Kidney (tissue), 14 donors: ENCODE results near the gene SSNA1. TPM values are rescaled to one million over a fixed set of nuclear protein-coding genes. Genes with fewer than 3 reads are reported as not detected.

Source experiments
- DNase-seq, 5 donors: peaks; one replicate each; pipeline ENCODE4 v3.0.0-alpha.2; 2013 to 2020
- FAIRE-seq: peaks from 2 replicates; lab custom pipeline; 2012; peaks lifted over from hg19 to GRCh38; lab: Jason Lieb, UNC
- H3K27ac ChIP-seq, 2 donors: one replicate each; pipeline ENCODE4 v1.7.0; 2013; ENCODE audit warnings: low read depth in 2 of 2, low read length in 2 of 2, inconsistent platforms in 1 of 2
- H3K27me3 ChIP-seq: one replicate; pipeline ENCODE4 v1.7.1; 2013; ENCODE audit warnings: low read length, inconsistent platforms; ENCODE audit not compliant: control insufficient read depth, insufficient read depth
- H3K36me3 ChIP-seq, 3 donors: one replicate each; pipeline versions ENCODE4 v1.7.0 to v1.7.1; 2013; ENCODE audit warnings: low read length in 3 of 3, control low read depth in 1 of 3, inconsistent platforms in 1 of 3; ENCODE audit not compliant: insufficient read depth in 3 of 3, control insufficient read depth in 2 of 3
- H3K4me1 ChIP-seq, 3 donors: one replicate each; pipeline versions ENCODE4 v1.7.0 to v1.7.1; 2013; ENCODE audit warnings: low read length in 3 of 3, inconsistent platforms in 1 of 3, low read depth in 1 of 3; ENCODE audit not compliant: control insufficient read depth in 2 of 3, insufficient read depth in 2 of 3
- H3K4me3 ChIP-seq, 3 donors: one replicate each; pipeline versions ENCODE4 v1.7.0 to v1.8.1; 2013; ENCODE audit warnings: low read length in 3 of 3, control low read depth in 1 of 3, inconsistent platforms in 1 of 3
- H3K9ac ChIP-seq, 3 donors: one replicate each; pipeline versions ENCODE4 v1.7.0 to v1.7.1; 2013; ENCODE audit warnings: low read length in 3 of 3, control low read depth in 1 of 3, inconsistent platforms in 1 of 3
- H3K9me3 ChIP-seq, 3 donors: one replicate each; pipeline versions ENCODE4 v1.7.0 to v1.7.1; 2013; ENCODE audit warnings: low read length in 3 of 3, control low read depth in 1 of 3, inconsistent platforms in 1 of 3; ENCODE audit not compliant: control insufficient read depth in 2 of 3, insufficient read depth in 1 of 3
- CTCF ChIP-seq: IDR thresholded peaks from 3 replicates; pipeline ENCODE4 v1.5.1; 2012; ENCODE audit warnings: mild to moderate bottlenecking, moderate library complexity, borderline replicate concordance; ENCODE audit not compliant: insufficient read depth; ENCODE audit errors: extremely low read depth
- intact Hi-C: fragments of 100-400 bp; cut with DNase I; formaldehyde crosslinking; loops from one replicate; pipeline ENCODE4 v1.11.1; 2022
- polyA plus RNA-seq: library from polyadenylated mRNA; stranded (reverse); fragments of 350-450 nt; fragmentation: Illumina TruSeq; extraction: RNeasy Lipid Tissue Mini Kit (QIAGEN cat#74804); gene quantifications from one replicate; pipeline ENCODE4 v1.2.3, GENCODE V29; 2014; ENCODE audit warnings: low read depth, low replicate concordance; ENCODE audit not compliant: insufficient read depth
- total RNA-seq: library from RNA; stranded (reverse); fragmentation: NEBNext Ultra II Directional; extraction: Animal tissue kit (Norgen Biotek cat#: 25700); gene quantifications from one replicate; pipeline ENCODE4 v1.2.1, GENCODE V29; 2021
- donor health status: control.
- donor health status: control.
- donor health status: control.
- donor health status: control.
- donor health status: control.
- donor health status: DM: yes; HTN: yes; CAD: no.
- donor health status: Normal renal cell carcinoma (clear cell type).

The SSNA1 gene
- total and polyA plus RNA-seq, 2 donors from 2014 or later = 52.5 to 131 TPM

- FAIRE-seq (no peak), DNase-seq (peak in 2 of 5 donors; percentile 52 to 64)
- no peaks in the 10 kb centered on the region for H3K27me3 ChIP-seq
These were observed 41.6 kb downstream of the SSNA1 start for GRCh38 chr9:137229903-137230704.

GRCh38 chr9:137230705-137231371 lies 42.4 kb downstream of the SSNA1 start, which contains the start of gene SLC34A3:
Gene SLC34A3, plus strand, starts transcription at chr9:137230901. Its CDS starts 802 bp downstream, at chr9:137231703.
- no peaks in the 10 kb centered on the region for H3K27me3 ChIP-seq
- FAIRE-seq = no peak
- no peaks in the 10 kb centered on the region for H3K36me3 ChIP-seq
- intact Hi-C loops = loop anchor here (10.0 kb wide), 1 partner anchor 116 kb away; the partner anchor contains the start of gene DPP7
- peak within 1 kb of the TSS; percentile 16 to 51 for H3K27ac ChIP-seq
- H3K4me3 ChIP-seq = peak within 1 kb of the TSS in 1 of 3 donors; percentile 25
- peak in 1 of 5 donors; percentile 32 for DNase-seq
- no peak for TF ChIP-seq CTCF
- H3K4me1 ChIP-seq = peaks cover 0 to 26% (median 15%) of the 10 kb centered on the region in 3 donors
- no peak within 1 kb of the TSS for H3K9ac ChIP-seq
- H3K9me3 ChIP-seq = no peaks in the 10 kb centered on the region

More at GRCh38 chr9:137229903-137230704, 41.6 kb downstream of the SSNA1 start:
- Histone ChIP-seq H3K9me3 (no peaks in the 10 kb centered on the region), H3K9ac (no peak overlapping the region), H3K36me3 (no peaks in the 10 kb centered on the region), H3K4me1 (peaks cover 0 to 26% (median 15%) of the 10 kb centered on the region in 3 donors), H3K27ac (peak overlapping the region in 1 of 2 donors; percentile 51), H3K4me3 (no peak overlapping the region)
- intact Hi-C loops = loop anchor here (10.0 kb wide), 1 partner anchor 115 kb away; the partner anchor contains the start of gene DPP7
- TF ChIP-seq CTCF = no peak

- H3K9me3 ChIP-seq = no peaks in the 10 kb centered on the region
- no peaks in the 10 kb centered on the region for H3K27me3 ChIP-seq
- H3K27ac ChIP-seq = peak overlapping the region in 1 of 2 donors; percentile 16
- no peaks in the 10 kb centered on the region for H3K36me3 ChIP-seq
- no peak for DNase-seq
- H3K9ac ChIP-seq = no peak overlapping the region
- peak overlapping the region in 1 of 3 donors; percentile 25 for H3K4me3 ChIP-seq
- no peak for TF ChIP-seq CTCF
- intact Hi-C loops = loop anchor here (10.0 kb wide), 1 partner anchor 117 kb away; the partner anchor contains the start of gene DPP7
- H3K4me1 ChIP-seq = peaks cover 0 to 24% (median 15%) of the 10 kb centered on the region in 3 donors
- FAIRE-seq = no peak
These were observed 43.0 kb downstream of the SSNA1 start for GRCh38 chr9:137231372-137232039.
